HepG2 (cell line): Measurements from ENCODE around the gene RNASE7. TPM values are rescaled to one million over a fixed set of nuclear protein-coding genes. Genes with fewer than 3 reads are reported as not detected.
A peak's percentile ranks its signal among the peaks of the same experiment; 100 is the strongest.

ENCODE experiments used
- CBX5 ChIP-seq: sonication (generic); formaldehyde crosslinking; IDR thresholded peaks from 2 replicates; pipeline ENCODE4 v1.4.0; 2020; ENCODE audit warnings: missing genetic modification reagents, borderline replicate concordance
- KAT7 ChIP-seq: IDR thresholded peaks from 2 replicates; pipeline ENCODE4 v1.6.1; 2018; ENCODE audit warnings: borderline replicate concordance, missing compliant biosample characterization
- MEIS2 ChIP-seq: sonication (generic); formaldehyde crosslinking; IDR thresholded peaks from 2 replicates; pipeline ENCODE4 v1.9.0; 2021; ENCODE audit warnings: mild to moderate bottlenecking, missing genetic modification reagents
- MNT ChIP-seq: fragments of 450-650 bp; IDR thresholded peaks from 2 replicates; pipeline ENCODE4 v1.6.1; 2016
- NFIB ChIP-seq: sonication (generic); formaldehyde crosslinking; IDR thresholded peaks from 2 replicates; pipeline ENCODE4 v1.9.0; 2021; ENCODE audit warnings: missing genetic modification reagents, mild to moderate bottlenecking, borderline replicate concordance
- NR2F2 ChIP-seq: IDR thresholded peaks from 2 replicates; pipeline ENCODE4 v1.6.1; 2012; ENCODE audit warnings: low read depth, inconsistent platforms, borderline replicate concordance
- POLR2AphosphoS5 ChIP-seq: IDR thresholded peaks from 2 replicates; pipeline ENCODE4 v1.6.1; 2012; ENCODE audit warnings: low read depth, low read length
- RBM22 ChIP-seq: fragments of 200-400 bp; formaldehyde crosslinking; optimal IDR thresholded peaks from 2 replicates; pipeline ENCODE3; 2017; ENCODE audit warnings: mild to moderate bottlenecking, low read length, moderate library complexity
- RNF2 ChIP-seq: fragments of 450-650 bp; conservative IDR thresholded peaks from 2 replicates; pipeline ENCODE4 v1.6.1; 2016; ENCODE audit warnings: low read depth
- SMYD3 ChIP-seq: sonication (generic); formaldehyde crosslinking; IDR thresholded peaks from 2 replicates; pipeline ENCODE4 v1.8.1; 2023; ENCODE audit warnings: mild to moderate bottlenecking, missing genetic modification reagents
- THRA ChIP-seq: sonication (generic); formaldehyde crosslinking; IDR thresholded peaks from 2 replicates; pipeline ENCODE4 v1.4.0; 2020; ENCODE audit warnings: missing genetic modification reagents, borderline replicate concordance
- ZEB1 ChIP-seq: IDR thresholded peaks from 2 replicates; pipeline ENCODE4 v1.6.1; 2012; ENCODE audit warnings: mild to moderate bottlenecking, low read depth, inconsistent platforms; ENCODE audit not compliant: insufficient replicate concordance
- ZFP1 ChIP-seq: IDR thresholded peaks from 2 replicates; pipeline ENCODE4 v1.6.1; 2016
- ZNF605 ChIP-seq: sonication (generic); formaldehyde crosslinking; IDR thresholded peaks from 2 replicates; pipeline ENCODE4 v1.8.0; 2022; ENCODE audit warnings: mild to moderate bottlenecking, missing genetic modification reagents
- ZNF616 ChIP-seq: sonication (generic); formaldehyde crosslinking; IDR thresholded peaks from 2 replicates; pipeline ENCODE4 v1.5.0; 2020; ENCODE audit warnings: low read depth, mild to moderate bottlenecking, missing genetic modification reagents
- polyA plus RNA-seq, 8 experiments: library from polyadenylated mRNA; depleted of rRNA in 3 of 8; stranded (reverse) in 7 of 8; unstranded in 1 of 8; fragments of >200 nt; fragmentation: Illumina TruSeq in 4 of 8; extraction: Trizol in 4 of 8; gene quantifications; 2 replicates each; pipeline versions ENCODE4 v1.2.1 to v1.2.3, GENCODE V29; 2011 to 2016; ENCODE audit warnings: low read depth in 4 of 8, missing spikeins in 1 of 8, mixed read lengths in 1 of 8; ENCODE audit not compliant: insufficient read depth in 1 of 8
- total RNA-seq, 5 experiments: library from RNA; depleted of rRNA; stranded (reverse); fragments of >200 nt; fragmentation: Illumina TruSeq; extraction: Trizol; gene quantifications; 2 replicates each; pipeline ENCODE4 v1.2.3, GENCODE V29; 2016; ENCODE audit warnings: low read depth in 1 of 5
- TF ChIP-seq, protein P1 (sequence below): sonication (generic); formaldehyde crosslinking; IDR thresholded peaks from 2 replicates; pipeline ENCODE4 v1.8.0; 2023; ENCODE audit warnings: mild to moderate bottlenecking, missing genetic modification reagents
- TF ChIP-seq, protein P2 (sequence below): sonication (generic); formaldehyde crosslinking; IDR thresholded peaks from 2 replicates; pipeline ENCODE4 v1.4.0; 2020; ENCODE audit warnings: missing genetic modification reagents
- TF ChIP-seq, protein P3 (sequence below): sonication (generic); formaldehyde crosslinking; IDR thresholded peaks from 2 replicates; pipeline ENCODE4 v1.8.0; 2022; ENCODE audit warnings: low read depth, missing genetic modification reagents
- TF ChIP-seq, protein P4 (sequence below): sonication (generic); formaldehyde crosslinking; IDR thresholded peaks from 2 replicates; pipeline ENCODE4 v1.5.1; 2020; ENCODE audit warnings: missing genetic modification reagents, mild to moderate bottlenecking, borderline replicate concordance
- TF ChIP-seq, protein P5 (sequence below): sonication (generic); formaldehyde crosslinking; IDR thresholded peaks from 2 replicates; pipeline ENCODE4 v1.4.0; 2020; ENCODE audit warnings: mild to moderate bottlenecking, missing genetic modification reagents

RNASE7 gene
- total and polyA plus RNA-seq, 2 of the 13 experiments (the other 11 are each of a cell fraction or from before 2014, with no cell fraction given): 0.04 TPM; not detected in 1

GRCh38 chr14:21023817-21024584, 18.2 kb upstream of the RNASE7 start (continued):
- TF ChIP-seq ZEB1 (peak; percentile 25), POLR2AphosphoS5 (peak; percentile 37; the same call in 1 of the 2 replicates), RNF2 (no peak), THRA (CRISPR knock-in tag) (peak; percentile 44; the same call in 1 of the 2 replicates), MNT (no peak), ZFP1 (CRISPR knock-in tag) (no peak), MEIS2 (CRISPR knock-in tag) (no peak), ZNF605 (CRISPR knock-in tag) (no peak), NR2F2 (0 out of 2 replicates have a peak, but pooled peaks have one; percentile 58), ZNF616 (CRISPR knock-in tag) (no peak), KAT7 (no peak), NFIB (CRISPR knock-in tag) (no peak), CBX5 (CRISPR knock-in tag) (no peak), SMYD3 (no peak), RBM22 (no peak)
- TF ChIP-seq, protein P1, sequence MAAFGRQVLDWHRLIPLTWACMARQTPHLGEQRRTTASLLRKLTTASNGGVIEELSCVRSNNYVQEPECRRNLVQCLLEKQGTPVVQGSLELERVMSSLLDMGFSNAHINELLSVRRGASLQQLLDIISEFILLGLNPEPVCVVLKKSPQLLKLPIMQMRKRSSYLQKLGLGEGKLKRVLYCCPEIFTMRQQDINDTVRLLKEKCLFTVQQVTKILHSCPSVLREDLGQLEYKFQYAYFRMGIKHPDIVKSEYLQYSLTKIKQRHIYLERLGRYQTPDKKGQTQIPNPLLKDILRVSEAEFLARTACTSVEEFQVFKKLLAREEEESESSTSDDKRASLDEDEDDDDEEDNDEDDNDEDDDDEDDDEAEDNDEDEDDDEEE (CRISPR knock-in tag): no peak
- TF ChIP-seq, protein P2, sequence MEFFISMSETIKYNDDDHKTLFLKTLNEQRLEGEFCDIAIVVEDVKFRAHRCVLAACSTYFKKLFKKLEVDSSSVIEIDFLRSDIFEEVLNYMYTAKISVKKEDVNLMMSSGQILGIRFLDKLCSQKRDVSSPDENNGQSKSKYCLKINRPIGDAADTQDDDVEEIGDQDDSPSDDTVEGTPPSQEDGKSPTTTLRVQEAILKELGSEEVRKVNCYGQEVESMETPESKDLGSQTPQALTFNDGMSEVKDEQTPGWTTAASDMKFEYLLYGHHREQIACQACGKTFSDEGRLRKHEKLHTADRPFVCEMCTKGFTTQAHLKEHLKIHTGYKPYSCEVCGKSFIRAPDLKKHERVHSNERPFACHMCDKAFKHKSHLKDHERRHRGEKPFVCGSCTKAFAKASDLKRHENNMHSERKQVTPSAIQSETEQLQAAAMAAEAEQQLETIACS (CRISPR knock-in tag): no peak
- TF ChIP-seq, protein P3, sequence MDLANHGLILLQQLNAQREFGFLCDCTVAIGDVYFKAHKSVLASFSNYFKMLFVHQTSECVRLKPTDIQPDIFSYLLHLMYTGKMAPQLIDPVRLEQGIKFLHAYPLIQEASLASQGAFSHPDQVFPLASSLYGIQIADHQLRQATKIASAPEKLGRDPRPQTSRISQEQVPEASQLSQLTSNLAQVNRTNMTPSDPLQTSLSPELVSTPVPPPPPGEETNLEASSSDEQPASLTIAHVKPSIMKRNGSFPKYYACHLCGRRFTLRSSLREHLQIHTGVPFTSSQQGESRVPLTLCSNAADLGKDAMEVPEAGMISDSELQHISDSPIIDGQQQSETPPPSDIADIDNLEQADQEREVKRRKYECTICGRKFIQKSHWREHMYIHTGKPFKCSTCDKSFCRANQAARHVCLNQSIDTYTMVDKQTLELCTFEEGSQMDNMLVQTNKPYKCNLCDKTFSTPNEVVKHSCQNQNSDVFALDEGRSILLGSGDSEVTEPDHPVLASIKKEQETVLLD (CRISPR knock-in tag): no peak
- TF ChIP-seq, protein P4, sequence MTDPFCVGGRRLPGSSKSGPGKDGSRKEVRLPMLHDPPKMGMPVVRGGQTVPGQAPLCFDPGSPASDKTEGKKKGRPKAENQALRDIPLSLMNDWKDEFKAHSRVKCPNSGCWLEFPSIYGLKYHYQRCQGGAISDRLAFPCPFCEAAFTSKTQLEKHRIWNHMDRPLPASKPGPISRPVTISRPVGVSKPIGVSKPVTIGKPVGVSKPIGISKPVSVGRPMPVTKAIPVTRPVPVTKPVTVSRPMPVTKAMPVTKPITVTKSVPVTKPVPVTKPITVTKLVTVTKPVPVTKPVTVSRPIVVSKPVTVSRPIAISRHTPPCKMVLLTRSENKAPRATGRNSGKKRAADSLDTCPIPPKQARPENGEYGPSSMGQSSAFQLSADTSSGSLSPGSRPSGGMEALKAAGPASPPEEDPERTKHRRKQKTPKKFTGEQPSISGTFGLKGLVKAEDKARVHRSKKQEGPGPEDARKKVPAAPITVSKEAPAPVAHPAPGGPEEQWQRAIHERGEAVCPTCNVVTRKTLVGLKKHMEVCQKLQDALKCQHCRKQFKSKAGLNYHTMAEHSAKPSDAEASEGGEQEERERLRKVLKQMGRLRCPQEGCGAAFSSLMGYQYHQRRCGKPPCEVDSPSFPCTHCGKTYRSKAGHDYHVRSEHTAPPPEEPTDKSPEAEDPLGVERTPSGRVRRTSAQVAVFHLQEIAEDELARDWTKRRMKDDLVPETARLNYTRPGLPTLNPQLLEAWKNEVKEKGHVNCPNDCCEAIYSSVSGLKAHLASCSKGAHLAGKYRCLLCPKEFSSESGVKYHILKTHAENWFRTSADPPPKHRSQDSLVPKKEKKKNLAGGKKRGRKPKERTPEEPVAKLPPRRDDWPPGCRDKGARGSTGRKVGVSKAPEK: no peak
- TF ChIP-seq, protein P5, sequence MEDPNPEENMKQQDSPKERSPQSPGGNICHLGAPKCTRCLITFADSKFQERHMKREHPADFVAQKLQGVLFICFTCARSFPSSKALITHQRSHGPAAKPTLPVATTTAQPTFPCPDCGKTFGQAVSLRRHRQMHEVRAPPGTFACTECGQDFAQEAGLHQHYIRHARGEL (CRISPR knock-in tag): no peak
